HepG2 (cell line): ENCODE data around the gene PSD4. TPM values are rescaled to one million over a fixed set of nuclear protein-coding genes. Genes with fewer than 3 reads are reported as not detected.

Source experiments
- ARHGAP35 ChIP-seq: sonication (generic); formaldehyde crosslinking; IDR thresholded peaks from 2 replicates; pipeline ENCODE4 v1.9.0; 2022; ENCODE audit warnings: mild to moderate bottlenecking, inconsistent platforms, moderate library complexity, missing genetic modification reagents, borderline replicate concordance
- CENPBD1 ChIP-seq: sonication (generic); formaldehyde crosslinking; IDR thresholded peaks from 2 replicates; pipeline ENCODE4 v1.8.0; 2022; ENCODE audit warnings: missing genetic modification reagents, low read depth, mild to moderate bottlenecking, borderline replicate concordance
- CREB3 ChIP-seq: sonication (generic); formaldehyde crosslinking; IDR thresholded peaks from 2 replicates; pipeline ENCODE4 v1.5.0; 2020; ENCODE audit warnings: missing genetic modification reagents
- ERF ChIP-seq: IDR thresholded peaks from 2 replicates; pipeline ENCODE4 v1.6.1; 2018; ENCODE audit warnings: missing biosample characterization, missing genetic modification reagents
- FOXC1 ChIP-seq: sonication (generic); formaldehyde crosslinking; IDR thresholded peaks from 2 replicates; pipeline ENCODE4 v1.8.0; 2022; ENCODE audit warnings: mild to moderate bottlenecking, missing genetic modification reagents, borderline replicate concordance
- GABPA ChIP-seq, 2 experiments: IDR thresholded peaks; 2 replicates each; pipeline ENCODE4 v1.6.1; 2011 to 2016; ENCODE audit warnings: low read depth in 2 of 2, low read length in 1 of 2, missing biosample characterization in 1 of 2, missing genetic modification characterization in 1 of 2
- GABPB1 ChIP-seq: IDR thresholded peaks from 2 replicates; pipeline ENCODE4 v1.6.1; 2016; ENCODE audit warnings: mild to moderate bottlenecking, missing genetic modification reagents, moderate library complexity, missing compliant biosample characterization
- GZF1 ChIP-seq: sonication (generic); formaldehyde crosslinking; IDR thresholded peaks from 2 replicates; pipeline ENCODE4 v1.5.1; 2020; ENCODE audit warnings: mild to moderate bottlenecking, missing genetic modification reagents
- HIVEP1 ChIP-seq: sonication (generic); formaldehyde crosslinking; IDR thresholded peaks from 2 replicates; pipeline ENCODE4 v1.4.0; 2020; ENCODE audit warnings: mild to moderate bottlenecking, missing genetic modification reagents
- KDM6A ChIP-seq: IDR thresholded peaks from 2 replicates; pipeline ENCODE4 v1.6.1; 2016; ENCODE audit warnings: low read depth
- KLF13 ChIP-seq: sonication (generic); formaldehyde crosslinking; IDR thresholded peaks from 2 replicates; pipeline ENCODE4 v1.4.0; 2020; ENCODE audit warnings: mild to moderate bottlenecking, missing genetic modification reagents
- MTA3 ChIP-seq: sonication (generic); formaldehyde crosslinking; IDR thresholded peaks from 2 replicates; pipeline ENCODE4 v1.4.0; 2020; ENCODE audit warnings: missing genetic modification reagents
- NPAS2 ChIP-seq: sonication (generic); formaldehyde crosslinking; IDR thresholded peaks from 2 replicates; pipeline ENCODE4 v1.8.0; 2022; ENCODE audit warnings: mild to moderate bottlenecking, missing genetic modification reagents, borderline replicate concordance
- PAF1 ChIP-seq: IDR thresholded peaks from 2 replicates; pipeline ENCODE4 v1.6.1; 2016; ENCODE audit warnings: missing genetic modification reagents, missing compliant biosample characterization
- RBFOX2 ChIP-seq: fragments of 200-400 bp; formaldehyde crosslinking; IDR thresholded peaks from 2 replicates; pipeline ENCODE4 v1.6.1; 2017; ENCODE audit warnings: low read depth, mild to moderate bottlenecking, low read length
- SMAD1 ChIP-seq: sonication (generic); formaldehyde crosslinking; IDR thresholded peaks from 2 replicates; pipeline ENCODE4 v1.4.0; 2020; ENCODE audit warnings: missing genetic modification reagents, low read depth, mild to moderate bottlenecking, borderline replicate concordance
- TCF7L2 ChIP-seq: IDR thresholded peaks from 2 replicates; pipeline ENCODE4 v1.6.1; 2011; ENCODE audit warnings: mild to moderate bottlenecking, low read depth, low read length, moderate library complexity
- TOE1 ChIP-seq: sonication (generic); formaldehyde crosslinking; IDR thresholded peaks from 2 replicates; pipeline ENCODE4 v1.4.0; 2020; ENCODE audit warnings: mild to moderate bottlenecking, missing genetic modification reagents
- ZIK1 ChIP-seq: sonication (generic); formaldehyde crosslinking; IDR thresholded peaks from 2 replicates; pipeline ENCODE4 v1.5.0; 2020; ENCODE audit warnings: mild to moderate bottlenecking, low read depth, missing genetic modification reagents, borderline replicate concordance
- ZNF205 ChIP-seq: IDR thresholded peaks from 2 replicates; pipeline ENCODE4 v1.6.1; 2018; ENCODE audit warnings: missing biosample characterization, missing genetic modification reagents
- ZNF282 ChIP-seq: fragments of 450-650 bp; IDR thresholded peaks from 2 replicates; pipeline ENCODE4 v1.6.1; 2018; ENCODE audit not compliant: partially characterized antibody
- ZNF513 ChIP-seq: sonication (generic); formaldehyde crosslinking; conservative IDR thresholded peaks from 2 replicates; pipeline ENCODE4 v1.5.0; 2020; ENCODE audit warnings: missing genetic modification reagents
- ZNF557 ChIP-seq: sonication (generic); formaldehyde crosslinking; IDR thresholded peaks from 2 replicates; pipeline ENCODE4 v1.4.0; 2020; ENCODE audit warnings: missing genetic modification reagents
- ZNF576 ChIP-seq: sonication (generic); formaldehyde crosslinking; IDR thresholded peaks from 2 replicates; pipeline ENCODE4 v1.4.0; 2020; ENCODE audit warnings: mild to moderate bottlenecking, missing genetic modification reagents
- ZNF598 ChIP-seq: sonication (generic); formaldehyde crosslinking; IDR thresholded peaks from 2 replicates; pipeline ENCODE4 v1.5.1; 2020; ENCODE audit warnings: mild to moderate bottlenecking, missing genetic modification reagents, borderline replicate concordance
- ZNF75D ChIP-seq: sonication (generic); formaldehyde crosslinking; IDR thresholded peaks from 2 replicates; pipeline ENCODE4 v1.8.1; 2023; ENCODE audit warnings: missing genetic modification reagents, mild to moderate bottlenecking, borderline replicate concordance
- polyA plus RNA-seq, 8 experiments: library from polyadenylated mRNA; depleted of rRNA in 3 of 8; stranded (reverse) in 7 of 8; unstranded in 1 of 8; fragments of >200 nt; fragmentation: Illumina TruSeq in 4 of 8; extraction: Trizol in 4 of 8; gene quantifications; 2 replicates each; pipeline versions ENCODE4 v1.2.1 to v1.2.3, GENCODE V29; 2011 to 2016; ENCODE audit warnings: low read depth in 4 of 8, missing spikeins in 1 of 8, mixed read lengths in 1 of 8; ENCODE audit not compliant: insufficient read depth in 1 of 8
- total RNA-seq, 5 experiments: library from RNA; depleted of rRNA; stranded (reverse); fragments of >200 nt; fragmentation: Illumina TruSeq; extraction: Trizol; gene quantifications; 2 replicates each; pipeline ENCODE4 v1.2.3, GENCODE V29; 2016; ENCODE audit warnings: low read depth in 1 of 5

Gene PSD4
- total and polyA plus RNA-seq, 2 of the 13 experiments (the other 11 are each of a cell fraction or from before 2014, with no cell fraction given) = 5.8 to 9.4 TPM

- no peak for TF ChIP-seq ZNF513 (CRISPR knock-in tag)
- peak; percentile 94 for TF ChIP-seq FOXC1
- peak; percentile 84; the same call in 1 of the 2 replicates for TF ChIP-seq SMAD1 (CRISPR knock-in tag)
- TF ChIP-seq ZIK1 (CRISPR knock-in tag) = no peak
- peak; percentile 91 for TF ChIP-seq ZNF205 (CRISPR knock-in tag)
- peak; percentile 92 for TF ChIP-seq RBFOX2
- TF ChIP-seq PAF1 (CRISPR knock-in tag) = no peak
- no peak for TF ChIP-seq CENPBD1 (CRISPR knock-in tag)
- TF ChIP-seq KDM6A (CRISPR knock-in tag) = no peak
- TF ChIP-seq ZNF576 (CRISPR knock-in tag) = no peak; the same call in 1 of the 2 replicates
- TF ChIP-seq GABPA (IDR thresholded peaks at IDR 0.05; ENCODE audit: low read depth, low read length) = no peak
- TF ChIP-seq GABPA (CRISPR knock-in tag; IDR thresholded peaks at IDR 0.05; ENCODE audit: low read depth) = no peak
- TF ChIP-seq MTA3 (CRISPR knock-in tag) = no peak
- TF ChIP-seq GZF1 (CRISPR knock-in tag) = peak; percentile 19; the same call in 1 of the 2 replicates
- no peak; the same call in none of the 2 replicates for TF ChIP-seq ARHGAP35
- peak; percentile 87; the same call in 1 of the 2 replicates for TF ChIP-seq ZNF598 (CRISPR knock-in tag)
- TF ChIP-seq ZNF75D (CRISPR knock-in tag) = no peak
- TF ChIP-seq ZNF282 = no peak
- TF ChIP-seq HIVEP1 (CRISPR knock-in tag) = peak; percentile 66; the same call in 1 of the 2 replicates
- TF ChIP-seq KLF13 = 0 out of 2 replicates have a peak, but pooled peaks have one; percentile 45
- TF ChIP-seq NPAS2 = no peak
- TF ChIP-seq CREB3 (CRISPR knock-in tag) = no peak
- peak; percentile 85 for TF ChIP-seq GABPB1
- peak; percentile 91; the same call in 1 of the 2 replicates for TF ChIP-seq TOE1
- no peak; the same call in none of the 2 replicates for TF ChIP-seq ERF (CRISPR knock-in tag)
- no peak for TF ChIP-seq TCF7L2
- TF ChIP-seq ZNF557 (CRISPR knock-in tag) = no peak; the same call in 1 of the 2 replicates
Observed at GRCh38 chr2:113198790-113199612, 25.2 kb downstream of the PSD4 start (continued).
